Prostate gland (tissue), 2 donors: ENCODE data around the gene SH3TC2. TPM values are rescaled to one million over a fixed set of nuclear protein-coding genes. Genes with fewer than 3 reads are reported as not detected.

Experiments used
- DNase-seq: peaks from one replicate; pipeline ENCODE4 v3.0.0-alpha.2; 2019; ENCODE audit warnings: low spot score
- H3K27ac ChIP-seq, 2 donors: fragments of 200-600 bp; sonication (generic); 2 replicates each; pipeline ENCODE4 v1.5.1; 2017 to 2019
- H3K27me3 ChIP-seq: fragments of 200-600 bp; sonication (generic); replicated peaks from 2 replicates; pipeline ENCODE4 v1.5.1; 2019; ENCODE audit not compliant: insufficient read depth
- H3K36me3 ChIP-seq, 2 donors: fragments of 200-600 bp; sonication (generic); 1 replicate in 1 of 2; 2 replicates in 1 of 2; pipeline versions ENCODE4 v1.5.1 to v1.8.1; 2017 to 2019
- H3K4me1 ChIP-seq: fragments of 200-600 bp; sonication (generic); replicated peaks from 2 replicates; pipeline ENCODE4 v1.5.1; 2019
- H3K4me3 ChIP-seq, 2 donors: fragments of 200-600 bp; sonication (generic); 2 replicates each; pipeline ENCODE4 v1.5.1; 2017 to 2019
- H3K9me3 ChIP-seq: fragments of 200-600 bp; sonication (generic); 2 replicates; pipeline ENCODE4 v1.5.1; 2017
- CTCF ChIP-seq, 4 experiments: fragments of 200-600 bp in 2 of 4; fragments of 450-650 bp in 2 of 4; sonication (generic) in 2 of 4; IDR thresholded peaks; 1 replicate in 3 of 4; 2 replicates in 1 of 4; pipeline ENCODE4 v1.5.1; 2016 to 2019; ENCODE audit warnings: antibody characterized with exemption in 4 of 4, mild to moderate bottlenecking in 2 of 4, moderate library complexity in 2 of 4
- POLR2A ChIP-seq: fragments of 450-650 bp; IDR thresholded peaks from one replicate; pipeline ENCODE4 v1.6.1; 2016; ENCODE audit warnings: antibody characterized with exemption, mild to moderate bottlenecking
- POLR2AphosphoS5 ChIP-seq: sonication (generic); formaldehyde crosslinking; IDR thresholded peaks from one replicate; pipeline ENCODE4 v1.6.1; 2017; ENCODE audit warnings: antibody characterized with exemption
- WGBS: methylation state at CpG from one replicate; pipeline ENCODE4 v1.1.5; 2018; 5-methylcytosine and 5-hydroxymethylcytosine counted together
- intact Hi-C: fragments of 100-400 bp; cut with DNase I; formaldehyde crosslinking; loops from one replicate; pipeline ENCODE4 v1.14.2; 2022
- total RNA-seq, 2 donors: library from RNA; depleted of rRNA; stranded (reverse); fragments of >200 nt; gene quantifications; one replicate each; pipeline ENCODE4 v1.1.0, GENCODE V29; 2016

The SH3TC2 gene
- total RNA-seq, 2 donors from 2014 or later = 6.2 to 69.1 TPM

GRCh38 chr5:149053072-149053695 is 9.7 kb downstream of the SH3TC2 start:
- no peak overlapping the region for H3K27ac ChIP-seq
- no peaks in the 10 kb centered on the region for H3K36me3 ChIP-seq
- peak; percentile 51 for DNase-seq
- no peak overlapping the region for H3K4me3 ChIP-seq
- TF ChIP-seq POLR2A = no peak
- peak; percentile 63 for TF ChIP-seq POLR2AphosphoS5
- TF ChIP-seq CTCF (IDR thresholded peaks at IDR 0.05) = no peak
- intact Hi-C loops = no loop called here
- H3K4me1 ChIP-seq = no peaks in the 10 kb centered on the region
- no peaks in the 10 kb centered on the region for H3K27me3 ChIP-seq
- 21% methylated on average over 2 of the region's 2 CpGs for WGBS
- no peaks in the 10 kb centered on the region for H3K9me3 ChIP-seq

GRCh38 chr5:149049371-149049781 is 13.5 kb downstream of the SH3TC2 start:
- H3K27me3 ChIP-seq = no peaks in the 10 kb centered on the region
- intact Hi-C loops = no loop called here
- H3K27ac ChIP-seq = no peak overlapping the region
- TF ChIP-seq CTCF (IDR thresholded peaks at IDR 0.05) (no peak), POLR2A (no peak)
- no peaks in the 10 kb centered on the region for H3K9me3 ChIP-seq
- 51% methylated on average over 3 of the region's 3 CpGs for WGBS
- H3K36me3 ChIP-seq = no peaks in the 10 kb centered on the region
- no peak for DNase-seq
- H3K4me1 ChIP-seq = no peaks in the 10 kb centered on the region
- H3K4me3 ChIP-seq = no peak overlapping the region

- H3K4me1 ChIP-seq = no peaks in the 10 kb centered on the region
- H3K9me3 ChIP-seq = no peaks in the 10 kb centered on the region
- H3K27ac ChIP-seq = no peak overlapping the region
- intact Hi-C loops = no loop called here
- H3K4me3 ChIP-seq = no peak overlapping the region
- 46% methylated on average over 4 of the region's 4 CpGs for WGBS
- DNase-seq = no peak
- no peaks in the 10 kb centered on the region for H3K27me3 ChIP-seq
- H3K36me3 ChIP-seq = no peaks in the 10 kb centered on the region
- no peak for TF ChIP-seq POLR2AphosphoS5
- no peak for TF ChIP-seq CTCF (IDR thresholded peaks at IDR 0.05)
- TF ChIP-seq POLR2A = no peak
Observed at GRCh38 chr5:149048811-149049210, 14.1 kb downstream of the SH3TC2 start.

GRCh38 chr5:149047462-149047861 is 15.4 kb downstream of the SH3TC2 start:
- TF ChIP-seq POLR2AphosphoS5 (no peak), CTCF (IDR thresholded peaks at IDR 0.05) (no peak)
- intact Hi-C loops = no loop called here
- WGBS = 96% methylated on average over 3 of the region's 3 CpGs
- H3K27ac ChIP-seq = no peak overlapping the region
- no peaks in the 10 kb centered on the region for H3K4me1 ChIP-seq
- DNase-seq = no peak
- H3K36me3 ChIP-seq = no peaks in the 10 kb centered on the region
- no peak overlapping the region for H3K4me3 ChIP-seq
- no peaks in the 10 kb centered on the region for H3K9me3 ChIP-seq
- no peaks in the 10 kb centered on the region for H3K27me3 ChIP-seq

- intact Hi-C loops = no loop called here
- Histone ChIP-seq H3K4me1 (no peaks in the 10 kb centered on the region), H3K36me3 (no peaks in the 10 kb centered on the region), H3K27ac (no peak overlapping the region), H3K27me3 (no peaks in the 10 kb centered on the region), H3K4me3 (no peak overlapping the region), H3K9me3 (no peaks in the 10 kb centered on the region)
- WGBS = 93% methylated on average over 2 of the region's 2 CpGs
- TF ChIP-seq CTCF (IDR thresholded peaks at IDR 0.05) (no peak), POLR2A (no peak), POLR2AphosphoS5 (no peak)
- DNase-seq = no peak
Observed at GRCh38 chr5:149046196-149046829, 16.5 kb downstream of the SH3TC2 start.
